Upper lobe of left lung (tissue), 4 donors: ENCODE results near the gene MELK.

Experiments
- CTCF ChIP-seq, 6 experiments: fragments of 450-650 bp in 4 of 6; fragments of 200-600 bp in 2 of 6; sonication (generic) in 2 of 6; IDR thresholded peaks; one replicate each; pipeline ENCODE4 v1.5.1; 2016 to 2019; ENCODE audit warnings: antibody characterized with exemption in 6 of 6
- EP300 ChIP-seq, 4 donors: sonication (generic); formaldehyde crosslinking; IDR thresholded peaks; one replicate each; pipeline ENCODE4 v1.5.1; 2017; ENCODE audit warnings: antibody characterized with exemption in 4 of 4, control low read depth in 2 of 4
- POLR2A ChIP-seq, 4 donors: fragments of 450-650 bp; IDR thresholded peaks; one replicate each; pipeline ENCODE4 v1.5.1; 2016 to 2017; ENCODE audit warnings: antibody characterized with exemption in 4 of 4, mild to moderate bottlenecking in 2 of 4
- POLR2AphosphoS5 ChIP-seq, 2 donors: sonication (generic); formaldehyde crosslinking; IDR thresholded peaks; one replicate each; pipeline ENCODE4 v1.5.1; 2017; ENCODE audit warnings: antibody characterized with exemption in 2 of 2

- no peak for TF ChIP-seq CTCF (IDR thresholded peaks at IDR 0.05)
- TF ChIP-seq POLR2AphosphoS5 (IDR thresholded peaks at IDR 0.05): no peak
- no peak for TF ChIP-seq POLR2A (IDR thresholded peaks at IDR 0.05)
- TF ChIP-seq EP300 (IDR thresholded peaks at IDR 0.05): no peak
Observed at GRCh38 chr9:36571333-36571732, 1.4 kb upstream of the MELK start.
